ENCODE data around the gene PTTG1IP.

PTTG1IP gene

GRCh38 chr21:44919111-44919912 is 45.8 kb upstream of the PTTG1IP start:
- Histone ChIP-seq H3K4me3 (ENCODE audit: low read depth in 1 of 2, low read length in 1 of 2) (peak overlapping the region; percentile 97 to 99), H3K9me3 (no peaks in the 10 kb centered on the region), H3K36me3 (peaks cover 32% of the 10 kb centered on the region), H3K27ac (peak overlapping the region; percentile 99), H3K27me3 (no peaks in the 10 kb centered on the region), H3K4me1 (ENCODE audit: control insufficient read depth in 1 of 2, insufficient read depth in 1 of 2, low read depth in 1 of 2, low read length in 1 of 2) (peaks cover 82 to 88% of the 10 kb centered on the region in 2 experiments)
- no peak for TF ChIP-seq CTCF (IDR thresholded peaks at IDR 0.05)

GRCh38 chr21:44918581-44919033 is 45.1 kb upstream of the PTTG1IP start:
- Histone ChIP-seq H3K36me3 (peaks cover 32% of the 10 kb centered on the region), H3K4me3 (ENCODE audit: low read depth in 1 of 2, low read length in 1 of 2) (peak overlapping the region; percentile 97 to 99)

GRCh38 chr21:44918107-44918470 is 44.6 kb upstream of the PTTG1IP start:
- Histone ChIP-seq H3K4me1 (ENCODE audit: control insufficient read depth in 1 of 2, insufficient read depth in 1 of 2, low read depth in 1 of 2, low read length in 1 of 2) (peaks cover 81 to 88% of the 10 kb centered on the region in 2 experiments), H3K27ac (peak overlapping the region; percentile 99), H3K4me3 (ENCODE audit: low read depth in 1 of 2, low read length in 1 of 2) (peak overlapping the region; percentile 97 to 99), H3K9me3 (no peaks in the 10 kb centered on the region), H3K27me3 (no peaks in the 10 kb centered on the region), H3K36me3 (peaks cover 32% of the 10 kb centered on the region)
- TF ChIP-seq CTCF (IDR thresholded peaks at IDR 0.05): no peak

More at GRCh38 chr21:44918581-44919033, 45.1 kb upstream of the PTTG1IP start:
- Histone ChIP-seq H3K4me1 (ENCODE audit: control insufficient read depth in 1 of 2, insufficient read depth in 1 of 2, low read depth in 1 of 2, low read length in 1 of 2) (peaks cover 81 to 88% of the 10 kb centered on the region in 2 experiments), H3K27me3 (no peaks in the 10 kb centered on the region), H3K27ac (peak overlapping the region; percentile 99), H3K9me3 (no peaks in the 10 kb centered on the region)
- TF ChIP-seq CTCF (IDR thresholded peaks at IDR 0.05): no peak

GRCh38 chr21:44917446-44918106 is 44.1 kb upstream of the PTTG1IP start:
- peak overlapping the region; percentile 99 for H3K27ac ChIP-seq
- peaks cover 80 to 87% of the 10 kb centered on the region in 2 experiments for H3K4me1 ChIP-seq (ENCODE audit: control insufficient read depth in 1 of 2, insufficient read depth in 1 of 2, low read depth in 1 of 2, low read length in 1 of 2)
- no peak for TF ChIP-seq CTCF (IDR thresholded peaks at IDR 0.05)
- H3K9me3 ChIP-seq: no peaks in the 10 kb centered on the region
- no peaks in the 10 kb centered on the region for H3K27me3 ChIP-seq
- H3K4me3 ChIP-seq (ENCODE audit: low read depth in 1 of 2, low read length in 1 of 2): peak overlapping the region; percentile 97 to 99
- peaks cover 32% of the 10 kb centered on the region for H3K36me3 ChIP-seq

GRCh38 chr21:44916965-44917364 is 43.5 kb upstream of the PTTG1IP start:
- TF ChIP-seq CTCF (IDR thresholded peaks at IDR 0.05): no peak
- Histone ChIP-seq H3K4me3 (ENCODE audit: low read depth in 1 of 2, low read length in 1 of 2) (peak overlapping the region; percentile 97 to 99), H3K4me1 (ENCODE audit: control insufficient read depth in 1 of 2, insufficient read depth in 1 of 2, low read depth in 1 of 2, low read length in 1 of 2) (peaks cover 80 to 87% of the 10 kb centered on the region in 2 experiments), H3K36me3 (peaks cover 32% of the 10 kb centered on the region), H3K27ac (peak overlapping the region; percentile 99), H3K27me3 (no peaks in the 10 kb centered on the region), H3K9me3 (no peaks in the 10 kb centered on the region)

All from neutrophil (primary cell).